ENCODE results near the gene SERPINI1. TPM values are rescaled to one million over a fixed set of nuclear protein-coding genes. Genes with fewer than 3 reads are reported as not detected.

Gene SERPINI1
- total and polyA plus RNA-seq, 4 donors: 8.9 to 13.8 (median 12.7) TPM

GRCh38 chr3:167787440-167787839, 51.9 kb downstream of the SERPINI1 start:
- Histone ChIP-seq H3K27me3 (ENCODE audit: control insufficient read depth in 1 of 2, insufficient read depth in 2 of 2, low read length in 1 of 2) (no peaks in the 10 kb centered on the region), H3K9me3 (ENCODE audit: control insufficient read depth, low read length) (no peaks in the 10 kb centered on the region), H3K4me1 (ENCODE audit: control insufficient read depth in 1 of 2, insufficient read depth in 2 of 2, low read length in 2 of 2) (peaks cover 0 to 2% of the 10 kb centered on the region in 2 donors), H3K36me3 (ENCODE audit: control insufficient read depth in 1 of 2, insufficient read depth in 2 of 2, low read length in 1 of 2) (no peaks in the 10 kb centered on the region), H3K27ac (ENCODE audit: low read depth in 1 of 2, low read length in 2 of 2) (no peak overlapping the region), H3K4me3 (ENCODE audit: low read length in 2 of 2) (no peak overlapping the region)
- DNase-seq: no peak
- no peak for ATAC-seq (ENCODE audit: low FRiP score)
- 29 to 32% methylated on average over 4 of the region's 4 CpGs for WGBS, 2 donors
- intact Hi-C loops (cut with DNase I): no loop called here

DNA sequence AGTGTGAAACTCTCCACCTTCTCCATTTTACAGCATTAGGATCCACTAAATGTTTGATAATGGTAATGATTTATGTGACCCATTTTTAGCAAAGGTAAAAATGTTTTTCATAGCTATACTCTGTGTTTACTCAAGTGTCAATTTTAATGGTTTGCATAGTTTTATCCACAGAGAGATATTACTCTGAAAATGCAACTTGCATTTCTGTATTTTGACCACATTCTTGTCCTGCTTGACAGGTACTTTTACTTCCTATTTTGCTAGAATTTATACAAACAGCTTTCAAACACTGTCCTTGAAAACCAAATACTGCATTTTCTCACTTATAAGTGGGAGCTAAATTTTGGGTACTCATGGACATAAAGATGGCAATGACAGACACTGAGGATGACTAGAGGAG, 62.9 kb downstream of the SERPINI1 start:
- intact Hi-C loops (cut with DNase I): no loop called here
- Histone ChIP-seq H3K27ac (ENCODE audit: low read depth in 1 of 2, low read length in 2 of 2) (no peak overlapping the region), H3K36me3 (ENCODE audit: control insufficient read depth in 1 of 2, insufficient read depth in 2 of 2, low read length in 1 of 2) (peaks cover 0 to 5% of the 10 kb centered on the region in 2 donors), H3K4me3 (ENCODE audit: low read length in 2 of 2) (no peak overlapping the region), H3K4me1 (ENCODE audit: control insufficient read depth in 1 of 2, insufficient read depth in 2 of 2, low read length in 2 of 2) (no peaks in the 10 kb centered on the region), H3K9me3 (ENCODE audit: control insufficient read depth, low read length) (no peaks in the 10 kb centered on the region), H3K27me3 (ENCODE audit: control insufficient read depth in 1 of 2, insufficient read depth in 2 of 2, low read length in 1 of 2) (no peaks in the 10 kb centered on the region)
- ATAC-seq (ENCODE audit: low FRiP score) (no peak), DNase-seq (no peak)

GRCh38 chr3:167808910-167809309, 73.4 kb downstream of the SERPINI1 start:
- 8 to 11% methylated on average over 2 of the region's 2 CpGs for WGBS, 2 donors
- no peaks in the 10 kb centered on the region for H3K36me3 ChIP-seq (ENCODE audit: control insufficient read depth in 1 of 2, insufficient read depth in 2 of 2, low read length in 1 of 2)
- no peak for DNase-seq
- peaks cover 3 to 14% of the 10 kb centered on the region in 2 donors for H3K4me1 ChIP-seq (ENCODE audit: control insufficient read depth in 1 of 2, insufficient read depth in 2 of 2, low read length in 2 of 2)
- H3K27me3 ChIP-seq (ENCODE audit: control insufficient read depth in 1 of 2, insufficient read depth in 2 of 2, low read length in 1 of 2): no peaks in the 10 kb centered on the region
- intact Hi-C loops (cut with DNase I): no loop called here
- H3K27ac ChIP-seq (ENCODE audit: low read depth in 1 of 2, low read length in 2 of 2): peak overlapping the region in 1 of 2 donors; percentile 43
- ATAC-seq (ENCODE audit: low FRiP score): no peak
- no peaks in the 10 kb centered on the region for H3K9me3 ChIP-seq (ENCODE audit: control insufficient read depth, low read length)
- H3K4me3 ChIP-seq (ENCODE audit: low read length in 2 of 2): no peak overlapping the region

DNA sequence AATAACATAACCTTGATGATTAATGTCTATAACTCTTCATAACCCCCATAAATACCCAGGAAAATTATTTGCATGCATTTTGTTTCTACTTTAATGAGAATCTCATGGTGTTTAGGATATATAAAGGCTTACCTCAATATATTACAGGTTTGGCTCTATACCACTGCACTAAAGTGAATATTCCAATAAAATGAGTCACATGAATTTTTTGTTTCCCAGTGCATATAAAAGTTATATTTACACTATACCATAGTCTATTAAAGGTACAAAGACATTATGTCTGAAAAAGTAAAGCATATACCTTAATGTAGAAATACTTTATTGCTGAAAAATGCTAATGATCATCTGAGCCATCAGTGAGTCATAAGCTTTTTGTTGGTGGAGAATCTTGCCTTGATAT, 74.7 kb downstream of the SERPINI1 start:
- H3K36me3 ChIP-seq (ENCODE audit: control insufficient read depth in 1 of 2, insufficient read depth in 2 of 2, low read length in 1 of 2): no peaks in the 10 kb centered on the region
- ATAC-seq (ENCODE audit: low FRiP score): no peak
- intact Hi-C loops (cut with DNase I): loop anchor here (5.0 to 10.0 kb wide), 2 partner anchors 65 to 73 kb away; partner anchors contain the start of gene SERPINI1 (in 1 of the 2)
- no peak overlapping the region for H3K4me3 ChIP-seq (ENCODE audit: low read length in 2 of 2)
- no peaks in the 10 kb centered on the region for H3K9me3 ChIP-seq (ENCODE audit: control insufficient read depth, low read length)
- peaks cover 3 to 16% of the 10 kb centered on the region in 2 donors for H3K4me1 ChIP-seq (ENCODE audit: control insufficient read depth in 1 of 2, insufficient read depth in 2 of 2, low read length in 2 of 2)
- H3K27ac ChIP-seq (ENCODE audit: low read depth in 1 of 2, low read length in 2 of 2): no peak overlapping the region
- DNase-seq: no peak
- no peaks in the 10 kb centered on the region for H3K27me3 ChIP-seq (ENCODE audit: control insufficient read depth in 1 of 2, insufficient read depth in 2 of 2, low read length in 1 of 2)

DNA sequence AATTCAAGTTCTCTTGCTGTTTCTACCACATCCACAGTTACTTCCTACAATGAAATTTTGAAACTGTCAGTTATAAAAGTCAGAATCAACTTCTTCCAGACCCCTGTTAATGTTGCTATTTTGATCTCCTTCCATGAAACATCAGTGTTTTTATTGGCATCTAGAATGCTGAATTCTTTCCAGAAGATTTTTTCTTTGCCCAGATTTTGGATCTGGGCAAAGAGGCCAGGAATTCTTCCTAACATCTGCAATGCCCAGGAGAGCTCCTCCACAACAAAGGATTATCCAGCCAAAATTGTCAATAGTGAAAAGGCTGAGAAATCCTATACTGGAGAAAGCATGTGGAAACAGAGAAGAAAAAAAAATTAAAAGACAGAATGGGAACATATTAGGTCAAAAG, 75.5 kb downstream of the SERPINI1 start:
- no peak overlapping the region for H3K27ac ChIP-seq (ENCODE audit: low read depth in 1 of 2, low read length in 2 of 2)
- ATAC-seq (ENCODE audit: low FRiP score): no peak
- DNase-seq: no peak
- intact Hi-C loops (cut with DNase I): loop anchor here (5.0 to 10.0 kb wide), 2 partner anchors 64 to 74 kb away; partner anchors contain the start of gene SERPINI1 (in 1 of the 2)
- no peak overlapping the region for H3K4me3 ChIP-seq (ENCODE audit: low read length in 2 of 2)
- peaks cover 3 to 16% of the 10 kb centered on the region in 2 donors for H3K4me1 ChIP-seq (ENCODE audit: control insufficient read depth in 1 of 2, insufficient read depth in 2 of 2, low read length in 2 of 2)
- no peaks in the 10 kb centered on the region for H3K27me3 ChIP-seq (ENCODE audit: control insufficient read depth in 1 of 2, insufficient read depth in 2 of 2, low read length in 1 of 2)
- no peaks in the 10 kb centered on the region for H3K36me3 ChIP-seq (ENCODE audit: control insufficient read depth in 1 of 2, insufficient read depth in 2 of 2, low read length in 1 of 2)
- no peaks in the 10 kb centered on the region for H3K9me3 ChIP-seq (ENCODE audit: control insufficient read depth, low read length)

DNA sequence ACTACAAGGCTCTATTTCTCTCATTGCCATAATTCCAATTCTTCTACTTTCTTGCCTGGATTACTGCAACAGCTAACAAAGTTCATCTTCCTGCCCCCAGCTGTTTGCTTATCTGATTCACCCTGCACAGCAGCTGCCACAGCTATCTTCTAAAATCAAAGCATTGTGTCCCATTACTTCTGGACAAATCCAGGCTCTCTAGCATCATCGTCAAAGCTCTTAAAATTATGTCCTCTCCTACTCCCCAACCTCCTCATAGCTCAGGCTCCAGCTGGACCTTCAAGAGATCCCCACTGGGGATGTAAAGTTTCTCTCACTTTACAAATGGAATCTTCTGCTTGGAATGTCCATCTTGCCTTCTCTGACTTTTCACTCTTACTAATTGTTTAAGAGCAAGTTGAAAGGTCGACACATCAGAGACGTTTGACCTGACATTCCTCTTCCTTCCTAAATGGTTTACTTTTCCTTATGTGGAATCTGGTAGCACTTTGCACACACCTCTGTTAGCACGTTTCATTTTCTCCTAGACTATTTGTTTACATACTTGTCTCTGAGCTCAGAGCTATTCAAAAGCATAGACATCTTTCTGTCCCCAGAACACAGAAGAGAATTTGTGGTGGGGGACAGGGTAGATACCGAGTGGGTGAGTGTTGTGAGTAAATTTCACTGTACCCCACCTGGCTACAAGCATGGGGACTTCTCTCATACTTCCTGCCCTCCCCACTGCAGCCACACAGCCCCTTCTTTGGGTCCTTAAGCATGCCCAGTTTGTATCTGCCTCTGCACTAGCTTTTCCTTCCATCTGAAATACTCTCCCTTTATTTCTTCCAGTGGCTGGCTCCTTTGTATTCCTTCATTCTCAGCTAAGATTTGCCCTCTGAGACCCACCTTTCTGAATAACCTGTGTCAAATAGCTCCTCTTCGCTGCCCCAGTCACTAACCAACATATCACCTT, 77.9 kb downstream of the SERPINI1 start:
- ATAC-seq (ENCODE audit: low FRiP score) (no peak), DNase-seq (no peak)
- intact Hi-C loops (cut with DNase I): loop anchor here (1.0 to 10.0 kb wide), 3 partner anchors 61 to 78 kb away; partner anchors contain the start of gene SERPINI1 (in 2 of the 2)
- H3K4me1 ChIP-seq (ENCODE audit: control insufficient read depth in 1 of 2, insufficient read depth in 2 of 2, low read length in 2 of 2): peaks cover 3 to 16% of the 10 kb centered on the region in 2 donors
- 62 to 67% methylated on average over 6 of the region's 6 CpGs for WGBS, 2 donors
- H3K27ac ChIP-seq (ENCODE audit: low read depth in 1 of 2, low read length in 2 of 2): peak overlapping the region; percentile 61 to 70
- no peaks in the 10 kb centered on the region for H3K36me3 ChIP-seq (ENCODE audit: control insufficient read depth in 1 of 2, insufficient read depth in 2 of 2, low read length in 1 of 2)
- H3K9me3 ChIP-seq (ENCODE audit: control insufficient read depth, low read length): no peaks in the 10 kb centered on the region
- H3K27me3 ChIP-seq (ENCODE audit: control insufficient read depth in 1 of 2, insufficient read depth in 2 of 2, low read length in 1 of 2): no peaks in the 10 kb centered on the region
- no peak overlapping the region for H3K4me3 ChIP-seq (ENCODE audit: low read length in 2 of 2)

GRCh38 chr3:167814441-167814951, 79.0 kb downstream of the SERPINI1 start:
- peak; percentile 84 for ATAC-seq (ENCODE audit: low FRiP score)
- no peaks in the 10 kb centered on the region for H3K36me3 ChIP-seq (ENCODE audit: control insufficient read depth in 1 of 2, insufficient read depth in 2 of 2, low read length in 1 of 2)

DNA sequence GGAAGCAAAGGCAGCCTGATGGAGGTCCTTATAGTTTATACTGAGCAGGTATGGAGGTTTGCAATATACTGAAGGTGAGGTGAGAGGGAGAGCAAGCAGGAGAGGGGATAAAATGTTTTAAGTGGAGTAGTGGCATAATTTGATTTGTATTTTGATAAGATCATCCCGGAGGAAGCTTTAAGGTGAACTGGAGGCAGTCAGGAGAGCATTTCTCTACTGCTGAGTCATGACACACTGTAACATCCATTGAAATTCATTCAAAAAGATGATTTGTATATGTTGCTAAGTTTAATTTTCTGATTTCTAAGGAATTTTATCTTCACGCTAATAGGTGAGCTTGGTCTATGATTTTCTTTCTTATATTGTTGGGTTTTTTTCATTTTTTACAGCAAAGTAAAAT, 81.4 kb downstream of the SERPINI1 start:
- Histone ChIP-seq H3K36me3 (ENCODE audit: control insufficient read depth in 1 of 2, insufficient read depth in 2 of 2, low read length in 1 of 2) (no peaks in the 10 kb centered on the region), H3K4me3 (ENCODE audit: low read length in 2 of 2) (no peak overlapping the region), H3K9me3 (ENCODE audit: control insufficient read depth, low read length) (no peaks in the 10 kb centered on the region), H3K27me3 (ENCODE audit: control insufficient read depth in 1 of 2, insufficient read depth in 2 of 2, low read length in 1 of 2) (no peaks in the 10 kb centered on the region), H3K4me1 (ENCODE audit: control insufficient read depth in 1 of 2, insufficient read depth in 2 of 2, low read length in 2 of 2) (peaks cover 3 to 7% of the 10 kb centered on the region in 2 donors), H3K27ac (ENCODE audit: low read depth in 1 of 2, low read length in 2 of 2) (no peak overlapping the region)
- ATAC-seq (ENCODE audit: low FRiP score): no peak
- intact Hi-C loops (cut with DNase I): loop anchor here in 1 of 2 donors (10.0 kb wide), 1 partner anchor 58 kb away; no protein-coding TSS in a partner anchor
- DNase-seq: no peak
- WGBS, 2 donors: 72 to 93% methylated on average over 2 of the region's 2 CpGs

More at GRCh38 chr3:167814441-167814951, 79.0 kb downstream of the SERPINI1 start:
- intact Hi-C loops (cut with DNase I): loop anchor here (1.0 to 10.0 kb wide), 3 partner anchors 60 to 79 kb away; partner anchors contain the start of gene SERPINI1 (in 2 of the 2)
- peaks cover 3 to 11% of the 10 kb centered on the region in 2 donors for H3K4me1 ChIP-seq (ENCODE audit: control insufficient read depth in 1 of 2, insufficient read depth in 2 of 2, low read length in 2 of 2)
- no peaks in the 10 kb centered on the region for H3K27me3 ChIP-seq (ENCODE audit: control insufficient read depth in 1 of 2, insufficient read depth in 2 of 2, low read length in 1 of 2)
- H3K4me3 ChIP-seq (ENCODE audit: low read length in 2 of 2): no peak overlapping the region
- no peaks in the 10 kb centered on the region for H3K9me3 ChIP-seq (ENCODE audit: control insufficient read depth, low read length)
- 2 to 5% methylated on average over 4 of the region's 4 CpGs for WGBS, 2 donors
- DNase-seq: peak in 1 of 2 donors; percentile 50
- H3K27ac ChIP-seq (ENCODE audit: low read depth in 1 of 2, low read length in 2 of 2): peak overlapping the region in 1 of 2 donors; percentile 16

Measured in aorta (tissue), 5 donors.